CMK (cell line): ENCODE measurements around the gene CHRND.
A peak's percentile ranks its signal among the peaks of the same experiment; 100 is the strongest.

Experiments
- DNase-seq: peaks from one replicate; pipeline ENCODE4 v3.0.0-alpha.2; 2010; ENCODE audit warnings: low read depth

CHRND gene

DNA sequence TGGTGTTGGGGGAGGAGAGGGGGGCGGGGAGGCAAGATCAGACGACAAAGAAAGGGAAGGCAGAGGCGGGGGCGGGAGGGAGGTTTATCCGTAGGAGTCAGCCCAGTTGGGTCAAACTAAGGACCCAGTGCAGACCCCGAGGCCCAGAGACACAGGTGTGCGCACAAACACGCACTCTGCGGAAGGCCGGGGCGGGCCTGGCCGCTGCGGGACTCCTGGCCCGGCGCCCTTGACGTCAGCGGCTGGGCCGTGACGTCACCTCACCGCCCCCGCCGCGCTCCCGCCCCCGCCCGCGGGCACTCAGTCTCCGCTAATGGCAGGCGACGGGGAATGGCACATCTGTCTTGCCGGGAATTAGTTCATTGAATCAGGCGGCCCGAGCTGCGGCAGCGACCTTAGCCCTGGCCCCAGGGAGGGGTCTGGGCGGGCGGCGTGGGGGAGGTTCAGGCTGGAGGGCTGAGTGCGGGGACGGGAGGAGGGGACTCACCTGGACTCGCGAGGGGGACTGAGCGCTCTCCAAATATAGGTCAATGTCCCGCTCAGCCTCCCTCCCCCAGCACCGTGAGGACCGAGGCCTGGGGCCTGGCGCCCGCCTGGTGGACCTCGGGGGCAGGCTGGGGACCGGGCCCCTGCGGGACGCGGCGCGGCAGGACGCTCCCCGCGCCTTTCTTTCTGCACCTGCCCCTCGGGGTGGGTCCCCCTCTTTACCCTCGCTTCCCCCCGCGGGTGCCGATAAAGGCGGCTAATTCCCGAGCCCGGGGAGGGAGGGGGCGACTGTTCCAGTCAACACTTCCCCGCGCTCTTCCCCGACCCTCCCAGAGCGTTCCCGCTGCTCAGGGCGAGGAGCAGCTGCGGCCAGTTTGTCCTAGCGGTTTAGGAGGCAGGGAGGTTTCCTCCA is 22.8 kb upstream of the CHRND start:
- no peak for DNase-seq

DNA sequence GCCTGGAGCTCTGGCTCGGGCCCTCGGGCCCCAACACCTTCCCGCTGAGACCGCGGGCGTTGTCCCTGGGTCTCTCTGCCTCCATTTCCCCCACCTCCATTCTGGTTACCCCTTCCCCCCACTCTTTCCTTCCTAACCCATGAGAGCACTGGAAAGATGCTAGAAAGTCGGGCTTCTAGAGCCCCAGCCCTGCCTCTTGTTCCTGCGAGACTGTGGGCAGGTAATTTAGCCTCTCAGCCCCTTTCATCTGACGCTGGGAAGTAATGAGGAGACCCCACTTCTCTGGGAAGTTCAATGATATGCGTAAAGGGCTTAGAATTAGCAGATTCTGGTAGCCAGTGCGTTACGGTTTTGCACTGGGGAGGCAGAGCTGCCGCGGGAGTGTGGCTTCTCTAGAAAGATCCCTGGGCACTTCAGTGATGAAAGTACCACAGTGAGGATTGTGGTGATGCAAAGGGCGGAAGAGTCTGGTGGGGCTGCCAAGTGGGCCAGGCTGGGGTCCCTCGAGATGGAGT is 22.1 kb upstream of the CHRND start:
- no peak for DNase-seq

DNA sequence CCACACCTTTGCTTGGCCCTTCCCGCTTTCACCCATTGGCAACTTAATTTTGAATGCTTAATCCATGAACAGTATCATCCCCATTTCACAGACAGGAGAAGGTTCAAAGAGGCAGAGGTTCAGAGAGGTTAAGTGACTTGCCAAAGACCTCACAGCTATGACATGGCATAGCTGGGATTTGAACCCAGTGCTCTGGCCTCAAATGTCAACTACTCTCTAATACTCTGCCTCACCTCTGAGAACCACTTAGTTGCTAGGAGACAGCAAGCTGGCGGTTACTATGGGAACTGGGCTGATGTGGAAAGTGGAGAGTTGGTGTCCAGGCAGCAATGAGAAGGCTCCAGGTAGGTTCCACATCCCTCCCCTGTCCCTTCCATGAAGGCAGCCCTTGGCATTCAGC is 21.5 kb upstream of the CHRND start:
- no peak for DNase-seq

DNA sequence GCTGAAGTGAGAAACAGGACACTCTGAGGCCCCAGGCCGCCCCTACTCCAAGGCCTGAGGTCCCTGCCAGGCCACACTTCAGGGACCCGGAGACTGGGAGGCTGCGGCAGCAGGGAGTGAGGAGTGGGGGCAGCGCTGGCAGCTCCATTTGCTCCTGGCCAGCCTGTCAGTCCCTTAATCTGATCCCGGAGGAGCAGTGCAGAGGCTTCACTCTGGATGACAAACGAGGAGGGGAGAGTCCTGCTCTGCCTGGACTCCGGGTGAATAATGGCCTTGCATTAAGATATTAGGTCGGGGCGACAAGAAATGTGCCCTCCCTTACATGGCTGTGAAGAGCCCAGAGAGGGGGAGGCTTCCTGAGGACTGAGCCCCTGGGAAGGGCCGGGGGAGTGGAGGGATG is 20.1 kb upstream of the CHRND start:
- DNase-seq, result no peak

DNA sequence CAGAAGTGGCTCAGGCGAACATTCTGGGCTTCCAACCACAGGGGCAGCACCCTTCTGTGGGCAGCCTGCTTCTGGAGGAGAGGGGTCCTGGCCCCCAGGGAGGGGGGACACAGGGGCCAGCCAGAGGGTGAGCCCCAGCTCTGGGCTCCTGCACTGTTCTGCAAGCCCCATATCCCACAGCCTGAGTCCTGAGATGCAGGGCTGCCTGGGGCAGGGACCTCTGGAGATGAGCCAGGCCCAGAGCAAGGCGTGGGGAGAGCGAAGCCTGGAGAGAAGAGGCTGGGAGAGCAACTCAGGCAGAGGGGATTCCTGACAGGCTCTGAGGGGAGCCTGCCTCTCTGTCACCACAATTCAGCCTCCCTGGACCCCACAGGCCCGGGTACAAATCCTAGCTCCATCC is 19.3 kb upstream of the CHRND start:
- no peak for DNase-seq

DNA sequence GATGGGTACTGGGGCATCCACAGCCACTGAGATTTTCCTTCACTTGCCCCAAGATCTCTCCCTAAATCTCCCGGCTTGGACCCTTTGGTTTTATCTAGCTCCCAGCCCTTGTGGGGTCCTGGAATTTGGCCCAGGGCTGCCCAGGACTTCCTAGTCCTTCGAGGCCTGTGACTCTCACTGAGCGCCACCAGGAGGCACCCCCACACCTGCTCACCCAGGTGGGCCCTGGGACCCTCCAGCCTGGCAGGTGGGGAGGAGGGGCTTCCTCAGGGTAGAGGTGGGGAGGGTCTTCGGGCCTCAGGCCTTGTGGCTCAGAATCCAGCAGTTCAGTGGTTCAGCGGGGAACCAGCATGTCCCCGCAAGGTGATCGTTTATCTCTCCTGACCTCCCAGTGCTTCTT is 17.7 kb upstream of the CHRND start:
- DNase-seq, result no peak

DNA sequence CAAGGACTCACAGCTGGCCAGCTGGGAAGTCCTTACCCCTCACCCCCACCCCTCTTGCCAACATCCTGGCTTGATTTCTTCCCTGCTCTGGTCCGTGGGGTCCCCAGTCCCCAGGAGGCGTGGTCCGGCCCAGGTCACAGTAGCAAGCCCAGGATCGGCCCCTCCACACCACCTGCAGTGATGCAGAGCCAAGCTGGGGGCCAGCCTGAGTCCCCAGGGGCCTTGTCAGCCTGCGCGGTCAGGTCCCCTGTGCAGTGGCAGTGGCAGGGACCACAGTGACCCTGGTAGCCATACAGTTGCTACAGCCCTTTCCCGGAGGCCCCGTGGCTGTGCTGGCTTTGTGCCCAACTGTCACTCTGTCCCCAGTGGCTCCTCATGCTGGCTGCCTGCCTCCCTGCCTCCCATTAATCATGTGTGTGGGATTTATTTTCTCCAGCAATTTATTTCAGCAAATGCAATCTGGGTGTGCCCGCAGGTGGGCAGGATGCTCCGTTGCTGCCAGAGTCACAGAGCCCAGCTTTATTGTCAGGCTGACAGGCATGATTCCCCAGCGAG is 14.5 kb upstream of the CHRND start:
- DNase-seq, result no peak

DNA sequence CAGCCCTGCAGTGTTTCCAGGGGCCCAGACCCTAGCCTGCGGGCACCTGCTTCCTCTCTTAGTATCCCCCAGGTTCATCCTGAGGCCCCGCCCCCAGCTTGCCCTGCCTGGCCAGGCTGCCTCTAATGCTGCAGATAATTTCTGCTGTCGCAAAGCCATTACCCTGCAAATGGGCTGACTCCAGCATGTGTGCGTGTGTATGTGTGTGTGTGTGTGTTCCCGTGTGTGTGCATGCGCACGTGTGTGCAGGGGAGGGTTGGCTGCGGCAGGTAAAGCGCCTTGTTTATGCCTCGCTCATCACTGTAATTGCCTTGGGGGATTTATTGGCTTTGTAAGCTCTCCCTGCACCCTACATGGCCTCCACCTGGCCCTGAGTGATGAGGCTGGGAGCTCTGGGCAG is 13.4 kb upstream of the CHRND start:
- DNase-seq, result no peak

DNA sequence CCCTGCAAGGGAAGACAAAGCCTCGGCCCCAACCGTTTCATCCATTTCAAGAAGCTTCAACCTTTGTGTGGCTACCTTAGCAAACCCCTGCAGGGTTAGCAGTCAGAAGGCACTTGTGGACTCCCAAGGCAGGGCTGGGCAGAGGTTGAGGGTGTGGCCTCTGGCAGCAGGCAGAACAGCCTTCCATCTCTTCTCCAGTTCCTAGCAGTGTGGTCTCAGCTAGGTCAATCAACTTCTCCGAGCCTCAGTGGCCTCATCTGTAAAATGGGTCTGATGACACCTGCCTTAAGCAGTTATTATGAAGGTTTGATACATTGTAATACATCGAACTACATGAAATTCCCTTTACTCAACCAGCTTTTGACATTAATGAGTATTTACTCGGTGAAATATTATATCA is 12.6 kb upstream of the CHRND start:
- DNase-seq, result no peak

DNA sequence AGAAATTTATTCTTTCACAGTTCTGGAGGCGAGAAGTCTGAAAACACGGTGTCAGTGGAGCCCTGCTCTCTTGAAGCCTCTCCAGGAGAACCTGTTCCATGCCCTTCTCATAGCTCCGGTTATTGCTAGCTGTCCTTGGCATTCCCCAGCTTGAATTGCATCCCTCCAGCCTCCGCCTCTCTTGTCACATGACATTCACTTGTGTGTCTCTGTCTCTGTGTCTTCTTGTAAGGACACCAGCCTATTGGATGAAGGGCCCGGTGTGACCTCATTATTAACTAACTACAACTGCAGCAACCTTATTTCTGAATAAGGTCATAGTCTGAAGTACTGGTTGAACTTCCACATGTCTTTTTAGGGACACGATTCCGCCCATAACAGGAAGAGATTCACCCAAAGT is 10.3 kb upstream of the CHRND start:
- no peak for DNase-seq

DNA sequence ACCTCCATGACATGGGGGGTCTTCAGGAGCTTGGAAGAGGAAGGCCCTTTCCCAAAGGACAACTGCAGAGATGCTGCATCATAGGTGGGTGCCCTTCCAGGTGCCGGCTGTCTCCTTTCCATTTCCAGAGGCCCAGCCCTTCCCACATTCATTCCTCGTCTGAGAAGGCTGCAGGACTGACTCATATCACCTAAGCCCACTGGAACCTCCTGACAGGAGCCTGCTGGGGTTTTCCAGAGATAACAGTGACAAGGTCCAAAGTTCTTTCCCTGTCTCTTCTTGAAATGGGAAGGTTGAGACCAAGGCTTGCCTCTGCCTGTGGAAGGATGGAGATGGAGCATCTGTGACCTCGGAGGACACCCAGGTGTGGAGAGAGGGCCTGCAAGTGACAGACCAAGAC is 9.4 kb upstream of the CHRND start:
- no peak for DNase-seq

DNA sequence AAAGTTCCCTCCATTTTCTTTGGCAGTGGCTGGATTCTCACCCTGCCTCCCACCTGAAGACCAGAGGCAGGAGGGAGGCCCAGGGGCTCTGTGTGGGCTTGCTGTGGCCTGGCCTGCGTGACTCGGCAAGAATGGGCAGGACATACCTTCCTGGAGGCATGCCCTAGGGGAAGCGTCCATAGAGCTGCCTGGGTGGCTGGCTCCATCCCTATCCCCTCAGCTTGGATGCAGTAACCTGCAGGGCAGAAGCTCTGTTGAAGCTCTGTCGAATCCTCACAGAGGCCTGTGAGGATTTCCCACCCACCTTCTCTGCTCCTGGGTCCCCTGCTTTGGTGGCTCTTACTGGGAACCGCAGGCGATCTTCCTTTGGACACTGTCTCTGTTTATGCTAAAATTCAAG is 7.1 kb upstream of the CHRND start:
- no peak for DNase-seq

DNA sequence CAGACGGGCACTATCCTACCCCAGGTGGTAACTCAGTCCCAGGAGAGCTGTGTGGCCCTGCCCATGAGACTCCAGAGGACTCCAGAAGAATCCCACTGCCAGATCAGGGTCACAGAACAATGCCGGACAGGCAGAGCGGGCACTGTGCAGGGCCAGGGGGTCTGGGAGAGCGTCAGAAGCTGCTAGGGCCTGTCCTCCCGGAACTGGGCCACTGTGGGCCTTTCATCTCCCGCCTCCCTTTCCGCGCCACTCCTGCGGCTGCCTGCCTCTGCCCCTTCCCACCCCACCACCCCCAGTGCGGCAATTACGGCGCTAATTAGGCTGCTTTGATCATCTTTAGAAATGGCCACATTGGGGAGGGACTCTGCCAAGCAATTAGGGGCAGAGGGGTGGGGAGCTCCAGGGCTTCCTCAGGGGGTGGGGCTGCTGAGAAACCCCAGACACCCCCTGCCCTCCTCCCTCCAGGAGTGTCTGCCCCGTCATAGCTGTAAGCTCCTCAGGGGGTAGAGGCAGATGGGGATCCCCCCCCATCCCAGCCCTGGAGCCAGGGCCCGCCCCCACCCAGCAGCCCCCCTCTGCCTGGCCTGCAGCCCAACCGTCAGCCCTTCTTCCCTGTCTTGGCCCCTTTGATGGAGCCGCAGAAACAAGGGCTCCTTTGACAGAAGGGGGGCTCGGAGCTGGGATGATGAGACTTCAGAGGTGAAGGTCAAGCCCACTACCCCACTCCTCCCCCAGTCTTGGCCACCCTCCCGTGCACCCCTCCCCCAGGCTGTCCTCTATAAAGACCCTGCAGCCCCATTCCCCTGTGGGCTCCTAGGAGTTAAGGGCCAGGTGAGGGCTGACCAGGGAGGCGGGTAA is 6.2 kb upstream of the CHRND start, which contains the start of gene PRSS56:
TSS of gene PRSS56 (plus strand) at position 808 of the 858 bp plus-strand sequence. CDS start 211 bp downstream, outside the sequence.
- DNase-seq, result no peak

DNA sequence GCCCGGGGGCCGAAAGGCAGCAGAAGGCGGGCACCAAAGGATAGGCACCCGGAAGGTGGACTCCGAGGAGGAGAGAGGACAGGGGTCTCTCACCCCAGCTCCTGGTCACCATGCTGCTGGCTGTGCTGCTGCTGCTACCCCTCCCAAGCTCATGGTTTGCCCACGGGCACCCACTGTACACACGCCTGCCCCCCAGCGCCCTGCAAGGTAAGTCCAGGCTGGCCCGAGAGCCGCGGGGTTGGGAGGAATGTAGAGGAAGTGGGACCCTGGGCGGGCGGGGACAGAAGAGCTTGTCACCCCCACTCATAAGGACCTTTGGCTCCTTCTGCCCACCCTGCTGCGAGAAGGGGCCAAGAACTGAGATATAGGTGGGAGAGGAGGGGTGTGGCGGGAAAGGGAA is 5.5 kb upstream of the CHRND start:
- DNase-seq, result no peak

DNA sequence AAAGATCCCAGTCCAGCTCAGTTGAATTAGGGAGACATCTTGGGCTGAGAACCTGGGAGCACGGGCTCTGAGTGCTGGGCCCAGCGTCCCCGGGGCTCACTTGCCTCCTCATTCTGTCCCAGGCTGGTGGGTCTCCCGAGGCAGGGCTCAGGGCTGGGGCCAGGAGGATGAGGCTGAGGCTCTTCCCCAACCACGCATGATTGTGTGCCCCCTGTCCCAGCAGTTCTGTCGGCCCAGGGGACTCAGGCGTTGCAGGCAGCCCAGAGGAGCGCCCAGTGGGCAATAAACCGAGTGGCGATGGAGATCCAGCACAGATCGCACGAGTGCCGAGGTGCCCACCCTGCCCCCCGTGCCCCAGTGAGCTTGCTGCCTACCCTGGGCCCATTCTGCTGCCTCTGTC is 4.9 kb upstream of the CHRND start:
- DNase-seq, result no peak

DNA sequence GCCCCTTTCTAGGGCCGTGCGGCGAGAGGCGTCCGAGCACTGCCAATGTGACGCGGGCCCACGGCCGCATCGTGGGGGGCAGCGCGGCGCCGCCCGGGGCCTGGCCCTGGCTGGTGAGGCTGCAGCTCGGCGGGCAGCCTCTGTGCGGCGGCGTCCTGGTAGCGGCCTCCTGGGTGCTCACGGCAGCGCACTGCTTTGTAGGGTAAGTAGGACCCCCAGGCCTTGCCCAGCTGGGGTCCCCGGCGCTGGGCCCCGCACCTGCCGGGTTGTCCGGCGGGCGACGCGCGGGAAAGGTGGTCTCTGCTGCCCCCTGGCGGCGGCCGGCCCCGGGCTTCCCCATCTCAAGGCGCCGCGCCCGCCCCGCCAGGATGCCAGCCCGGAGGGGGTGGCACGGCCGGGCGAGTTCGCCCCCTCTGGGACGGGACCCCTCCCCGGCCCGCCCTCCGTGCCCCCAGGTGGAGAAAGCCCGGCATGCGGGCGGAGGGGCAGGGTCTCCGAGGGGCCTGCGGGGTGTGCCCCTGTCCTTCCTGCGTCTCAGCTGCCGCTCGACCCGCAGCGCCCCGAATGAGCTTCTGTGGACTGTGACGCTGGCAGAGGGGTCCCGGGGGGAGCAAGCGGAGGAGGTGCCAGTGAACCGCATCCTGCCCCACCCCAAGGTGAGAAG is 3.9 kb upstream of the CHRND start:
- no peak for DNase-seq

DNA sequence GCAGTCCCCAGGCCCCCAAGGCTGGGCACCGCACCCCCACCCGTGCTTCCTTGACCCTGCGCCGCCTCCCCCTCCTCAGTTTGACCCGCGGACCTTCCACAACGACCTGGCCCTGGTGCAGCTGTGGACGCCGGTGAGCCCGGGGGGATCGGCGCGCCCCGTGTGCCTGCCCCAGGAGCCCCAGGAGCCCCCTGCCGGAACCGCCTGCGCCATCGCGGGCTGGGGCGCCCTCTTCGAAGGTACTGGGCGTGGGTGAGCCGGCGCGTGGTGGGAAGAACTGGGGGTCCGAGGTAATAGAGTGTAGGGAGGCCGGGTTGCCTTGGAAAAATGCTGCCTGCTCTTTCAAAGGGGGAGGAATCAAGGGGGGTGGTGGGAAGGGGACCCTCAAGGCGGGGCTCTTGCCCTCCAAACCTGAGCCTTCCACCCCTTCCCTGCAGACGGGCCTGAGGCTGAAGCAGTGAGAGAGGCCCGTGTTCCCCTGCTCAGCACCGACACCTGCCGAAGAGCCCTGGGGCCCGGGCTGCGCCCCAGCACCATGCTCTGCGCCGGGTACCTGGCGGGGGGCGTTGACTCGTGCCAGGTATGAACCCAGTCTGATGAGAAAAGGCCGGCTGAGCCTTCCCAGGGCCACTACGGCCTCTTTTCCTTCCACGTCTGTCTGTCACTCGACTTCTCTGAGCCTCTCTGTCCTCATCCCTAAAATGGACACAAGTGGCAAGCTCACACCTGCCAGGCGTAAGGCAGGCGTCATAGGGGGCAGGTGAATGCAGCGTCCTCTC is 3.1 kb upstream of the CHRND start:
- no peak for DNase-seq

DNA sequence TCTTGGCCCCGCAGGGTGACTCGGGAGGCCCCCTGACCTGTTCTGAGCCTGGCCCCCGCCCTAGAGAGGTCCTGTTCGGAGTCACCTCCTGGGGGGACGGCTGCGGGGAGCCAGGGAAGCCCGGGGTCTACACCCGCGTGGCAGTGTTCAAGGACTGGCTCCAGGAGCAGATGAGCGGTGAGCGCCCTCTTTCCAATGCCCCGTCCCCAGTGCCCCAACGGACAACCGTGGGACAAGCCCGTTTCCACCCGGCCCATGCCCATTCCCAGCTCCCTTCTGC is 2.6 kb upstream of the CHRND start:
- DNase-seq, result no peak

DNA sequence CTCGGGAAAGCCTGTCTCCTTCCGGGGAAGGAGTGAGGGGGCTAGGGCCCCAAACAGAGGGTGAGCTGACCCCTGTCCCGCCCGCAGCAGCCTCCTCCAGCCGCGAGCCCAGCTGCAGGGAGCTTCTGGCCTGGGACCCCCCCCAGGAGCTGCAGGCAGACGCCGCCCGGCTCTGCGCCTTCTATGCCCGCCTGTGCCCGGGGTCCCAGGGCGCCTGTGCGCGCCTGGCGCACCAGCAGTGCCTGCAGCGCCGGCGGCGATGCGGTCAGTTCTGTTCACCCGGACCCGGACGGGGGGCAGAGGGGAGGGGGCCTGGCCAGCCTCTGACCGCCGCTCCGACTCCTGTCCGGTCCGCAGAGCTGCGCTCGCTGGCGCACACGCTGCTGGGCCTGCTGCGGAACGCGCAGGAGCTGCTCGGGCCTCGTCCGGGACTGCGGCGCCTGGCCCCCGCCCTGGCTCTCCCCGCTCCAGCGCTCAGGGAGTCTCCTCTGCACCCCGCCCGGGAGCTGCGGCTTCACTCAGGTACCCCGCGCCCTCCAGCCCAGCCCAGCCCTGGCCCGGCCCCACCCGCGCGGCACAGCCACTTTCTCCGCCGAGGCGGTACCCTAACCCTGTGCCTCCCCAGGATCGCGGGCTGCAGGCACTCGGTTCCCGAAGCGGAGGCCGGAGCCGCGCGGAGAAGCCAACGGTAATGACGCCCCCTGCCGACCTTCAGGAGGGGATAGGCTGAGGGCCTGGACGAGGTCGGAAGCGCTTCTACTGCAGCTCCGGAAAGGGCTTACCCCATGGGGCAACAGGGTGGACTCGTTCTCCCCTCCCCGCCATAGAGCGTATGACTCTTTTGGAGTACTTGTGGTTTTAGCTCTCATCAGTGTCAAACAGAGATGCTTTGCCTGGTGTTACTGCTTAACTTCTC is 2.0 kb upstream of the CHRND start:
- peak; percentile 50 for DNase-seq

DNA sequence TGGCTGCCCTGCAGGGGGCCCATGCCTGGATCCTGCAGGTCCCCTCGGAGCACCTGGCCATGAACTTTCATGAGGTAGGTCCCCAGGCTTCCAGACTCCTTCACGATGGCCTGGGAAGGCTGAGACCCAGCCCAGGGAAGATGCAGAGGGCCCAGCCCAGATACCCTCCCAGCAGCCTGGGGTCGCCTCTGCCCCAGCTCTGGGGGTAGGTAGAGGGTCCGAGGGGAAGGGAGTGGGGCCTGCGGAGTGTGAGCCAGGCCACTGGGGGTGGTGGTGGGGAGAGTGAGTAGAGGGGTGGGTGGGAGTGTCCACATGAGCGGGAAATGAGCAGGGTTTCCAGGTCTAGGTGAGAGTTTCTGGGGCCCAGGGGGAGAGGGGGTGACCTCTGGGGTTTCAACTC is 1.2 kb upstream of the CHRND start:
- no peak for DNase-seq
